ENCODE data around the gene RAVER1.

DNA sequence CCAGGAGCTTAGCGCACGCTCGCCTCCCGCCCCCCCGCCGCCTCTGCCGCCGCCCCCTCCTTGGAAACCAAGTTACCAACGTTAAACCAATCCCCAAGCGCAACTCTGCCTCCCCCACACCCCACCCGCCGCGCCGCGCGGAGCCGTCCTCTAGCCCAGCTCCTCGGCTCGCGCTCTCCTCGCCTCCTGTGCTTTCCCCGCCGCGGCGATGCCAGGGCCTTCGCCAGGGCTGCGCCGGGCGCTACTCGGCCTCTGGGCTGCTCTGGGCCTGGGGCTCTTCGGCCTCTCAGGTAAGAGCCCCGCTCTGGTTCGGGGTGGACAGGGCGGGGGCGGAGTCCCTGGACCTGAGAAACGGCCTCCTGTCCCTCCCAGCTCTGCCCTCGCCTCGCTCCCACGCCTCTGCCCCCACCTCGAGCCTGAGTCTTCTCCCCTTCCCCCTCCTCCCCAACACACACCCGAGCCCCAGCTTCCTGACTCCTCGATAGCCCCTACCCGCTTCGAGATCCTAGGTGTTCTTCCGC, 43.4 kb downstream of the RAVER1 start, which contains the start of gene ICAM5:
- TF ChIP-seq, protein P1, sequence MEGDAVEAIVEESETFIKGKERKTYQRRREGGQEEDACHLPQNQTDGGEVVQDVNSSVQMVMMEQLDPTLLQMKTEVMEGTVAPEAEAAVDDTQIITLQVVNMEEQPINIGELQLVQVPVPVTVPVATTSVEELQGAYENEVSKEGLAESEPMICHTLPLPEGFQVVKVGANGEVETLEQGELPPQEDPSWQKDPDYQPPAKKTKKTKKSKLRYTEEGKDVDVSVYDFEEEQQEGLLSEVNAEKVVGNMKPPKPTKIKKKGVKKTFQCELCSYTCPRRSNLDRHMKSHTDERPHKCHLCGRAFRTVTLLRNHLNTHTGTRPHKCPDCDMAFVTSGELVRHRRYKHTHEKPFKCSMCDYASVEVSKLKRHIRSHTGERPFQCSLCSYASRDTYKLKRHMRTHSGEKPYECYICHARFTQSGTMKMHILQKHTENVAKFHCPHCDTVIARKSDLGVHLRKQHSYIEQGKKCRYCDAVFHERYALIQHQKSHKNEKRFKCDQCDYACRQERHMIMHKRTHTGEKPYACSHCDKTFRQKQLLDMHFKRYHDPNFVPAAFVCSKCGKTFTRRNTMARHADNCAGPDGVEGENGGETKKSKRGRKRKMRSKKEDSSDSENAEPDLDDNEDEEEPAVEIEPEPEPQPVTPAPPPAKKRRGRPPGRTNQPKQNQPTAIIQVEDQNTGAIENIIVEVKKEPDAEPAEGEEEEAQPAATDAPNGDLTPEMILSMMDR (conservative IDR thresholded peaks at IDR 0.05; ENCODE audit: low read depth, low read length) = no peak
- TF ChIP-seq EZH2 (IDR thresholded peaks at IDR 0.05; ENCODE audit: borderline replicate concordance, low read depth, low read length, poor library complexity, severe bottlenecking) = no peak

All from A673 (cell line).